Measurements from ENCODE around the gene ZNF565.

DNA sequence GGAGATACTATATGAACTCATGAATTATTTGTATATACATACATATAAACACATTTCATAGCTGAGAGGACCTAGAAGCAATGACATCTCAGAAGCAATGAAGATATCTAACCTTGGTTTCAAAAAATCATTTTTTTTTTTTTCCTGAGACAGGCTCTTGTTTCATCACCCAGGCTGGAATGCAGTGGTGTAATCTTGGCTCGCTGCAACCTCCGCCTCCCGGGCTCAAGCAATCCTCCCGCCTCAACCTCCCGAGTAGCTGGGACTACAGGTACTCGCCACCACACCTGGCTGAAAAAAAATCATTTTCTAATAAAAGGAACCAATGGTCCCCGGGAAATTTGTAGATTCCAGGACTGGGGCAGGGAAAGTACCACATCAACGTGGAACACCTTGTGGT, 4.0 kb downstream of the ZNF565 start:
- TF ChIP-seq CTCF (IDR thresholded peaks at IDR 0.05) (no peak), POLR2AphosphoS5 (IDR thresholded peaks at IDR 0.05) (no peak), POLR2A (IDR thresholded peaks at IDR 0.05) (no peak)

Data from transverse colon (tissue), 4 donors.